ENCODE measurements around the gene B4GALNT4. TPM values are rescaled to one million over a fixed set of nuclear protein-coding genes. Genes with fewer than 3 reads are reported as not detected.

Gene B4GALNT4
- total RNA-seq, 1 donor from 2014 or later: 64.6 TPM

DNA sequence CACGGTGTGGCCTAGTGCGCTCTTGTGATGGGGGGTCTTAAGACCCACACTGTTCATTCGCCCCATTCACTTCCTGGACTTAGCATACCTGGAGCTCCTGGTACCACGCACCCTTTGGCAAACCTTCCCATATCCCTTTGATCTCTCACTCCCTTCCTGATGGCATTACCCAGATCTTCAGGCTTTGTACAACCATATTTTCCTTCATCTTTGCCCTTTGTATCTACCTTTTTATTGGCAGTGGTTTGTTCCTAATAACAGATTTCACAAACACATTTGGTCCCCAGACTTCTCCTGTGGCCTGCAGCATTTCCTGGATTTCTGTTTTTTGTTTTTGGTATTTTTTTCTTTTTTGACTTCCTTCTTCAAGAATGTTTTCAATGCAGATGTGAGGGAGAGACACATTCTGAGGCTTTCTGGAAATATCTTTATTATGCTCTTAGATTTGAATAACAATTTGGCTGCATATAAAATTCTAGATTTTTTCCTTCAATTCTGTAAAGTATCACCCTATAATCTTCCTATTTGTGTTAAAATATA is 32.6 kb upstream of the B4GALNT4 start:
- Mint-ChIP-seq H3K9me3 (ENCODE audit: unreplicated experiment) (no peaks in the 10 kb centered on the region), H3K4me1 (ENCODE audit: low read depth, unreplicated experiment) (peaks cover 19% of the 10 kb centered on the region), H3K27ac (ENCODE audit: unreplicated experiment) (no peak overlapping the region), H3K27me3 (ENCODE audit: low read depth, unreplicated experiment) (peaks cover 2% of the 10 kb centered on the region), H3K4me3 (ENCODE audit: unreplicated experiment) (peak overlapping the region; percentile 22), H3K36me3 (ENCODE audit: low read depth, unreplicated experiment) (no peaks in the 10 kb centered on the region)
- H3K9ac ChIP-seq (ENCODE audit: low read length): no peak overlapping the region
- no peak for TF ChIP-seq EZH2 (IDR thresholded peaks at IDR 0.05; ENCODE audit: insufficient read depth, low read length)
- TF ChIP-seq, protein P1, sequence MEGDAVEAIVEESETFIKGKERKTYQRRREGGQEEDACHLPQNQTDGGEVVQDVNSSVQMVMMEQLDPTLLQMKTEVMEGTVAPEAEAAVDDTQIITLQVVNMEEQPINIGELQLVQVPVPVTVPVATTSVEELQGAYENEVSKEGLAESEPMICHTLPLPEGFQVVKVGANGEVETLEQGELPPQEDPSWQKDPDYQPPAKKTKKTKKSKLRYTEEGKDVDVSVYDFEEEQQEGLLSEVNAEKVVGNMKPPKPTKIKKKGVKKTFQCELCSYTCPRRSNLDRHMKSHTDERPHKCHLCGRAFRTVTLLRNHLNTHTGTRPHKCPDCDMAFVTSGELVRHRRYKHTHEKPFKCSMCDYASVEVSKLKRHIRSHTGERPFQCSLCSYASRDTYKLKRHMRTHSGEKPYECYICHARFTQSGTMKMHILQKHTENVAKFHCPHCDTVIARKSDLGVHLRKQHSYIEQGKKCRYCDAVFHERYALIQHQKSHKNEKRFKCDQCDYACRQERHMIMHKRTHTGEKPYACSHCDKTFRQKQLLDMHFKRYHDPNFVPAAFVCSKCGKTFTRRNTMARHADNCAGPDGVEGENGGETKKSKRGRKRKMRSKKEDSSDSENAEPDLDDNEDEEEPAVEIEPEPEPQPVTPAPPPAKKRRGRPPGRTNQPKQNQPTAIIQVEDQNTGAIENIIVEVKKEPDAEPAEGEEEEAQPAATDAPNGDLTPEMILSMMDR (IDR thresholded peaks at IDR 0.05; ENCODE audit: insufficient read depth, low read depth, low read length): no peak
- no peak overlapping the region for H3K4me3 ChIP-seq (ENCODE audit: insufficient read depth, low read depth, low read length)
- H3K36me3 ChIP-seq (ENCODE audit: insufficient read depth, low read length): no peaks in the 10 kb centered on the region
- peaks cover 6% of the 10 kb centered on the region for H3K4me1 ChIP-seq (ENCODE audit: insufficient read depth, low read length)
- no peak overlapping the region for H2AFZ ChIP-seq (ENCODE audit: low read depth, low read length)
- no peak overlapping the region for H3K4me2 ChIP-seq (ENCODE audit: low read length)
- no peaks in the 10 kb centered on the region for H3K27me3 ChIP-seq (ENCODE audit: insufficient read depth, low read length)
- H3K79me2 ChIP-seq (ENCODE audit: insufficient read depth, low read length): no peaks in the 10 kb centered on the region
- H4K20me1 ChIP-seq (ENCODE audit: insufficient read depth, low read length): no peaks in the 10 kb centered on the region
- no peak for FAIRE-seq
- no peak overlapping the region for H3K27ac ChIP-seq (ENCODE audit: low read depth, low read length)
- no peak for DNase-seq (ENCODE audit: low read depth)
- no peaks in the 10 kb centered on the region for H3K9me3 ChIP-seq (ENCODE audit: insufficient read depth, low read depth, low read length)

DNA sequence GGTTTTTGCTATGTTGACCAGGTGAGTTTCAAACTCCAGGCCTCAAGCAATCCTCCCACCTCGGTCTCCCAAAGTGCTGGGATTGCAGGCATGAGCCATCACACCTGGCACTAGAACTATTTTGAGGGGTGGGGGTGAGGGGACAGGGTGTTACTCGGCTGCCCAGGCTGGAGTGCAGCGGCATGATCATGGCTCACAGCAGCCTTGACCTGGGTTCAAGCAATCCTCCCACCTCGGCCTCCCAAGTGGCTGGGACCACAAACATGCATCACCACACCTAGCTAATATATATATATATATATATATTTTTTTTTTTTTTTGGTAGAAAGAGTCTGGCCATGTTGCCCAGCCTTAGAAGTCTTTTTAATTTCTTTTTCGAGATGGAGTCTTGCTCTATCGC is 31.6 kb upstream of the B4GALNT4 start:
- no peak for DNase-seq (ENCODE audit: low read depth)
- Mint-ChIP-seq H3K27ac (ENCODE audit: unreplicated experiment) (no peak overlapping the region), H3K36me3 (ENCODE audit: low read depth, unreplicated experiment) (no peaks in the 10 kb centered on the region), H3K27me3 (ENCODE audit: low read depth, unreplicated experiment) (no peaks in the 10 kb centered on the region), H3K4me1 (ENCODE audit: low read depth, unreplicated experiment) (peaks cover 19% of the 10 kb centered on the region), H3K9me3 (ENCODE audit: unreplicated experiment) (no peaks in the 10 kb centered on the region), H3K4me3 (ENCODE audit: unreplicated experiment) (no peak overlapping the region)
- Histone ChIP-seq H3K36me3 (ENCODE audit: insufficient read depth, low read length) (no peaks in the 10 kb centered on the region), H3K9ac (ENCODE audit: low read length) (no peak overlapping the region), H3K27ac (ENCODE audit: low read depth, low read length) (no peak overlapping the region), H4K20me1 (ENCODE audit: insufficient read depth, low read length) (no peaks in the 10 kb centered on the region), H3K27me3 (ENCODE audit: insufficient read depth, low read length) (no peaks in the 10 kb centered on the region), H3K4me3 (ENCODE audit: insufficient read depth, low read depth, low read length) (no peak overlapping the region), H3K4me2 (ENCODE audit: low read length) (no peak overlapping the region), H3K9me3 (ENCODE audit: insufficient read depth, low read depth, low read length) (no peaks in the 10 kb centered on the region), H3K4me1 (ENCODE audit: insufficient read depth, low read length) (peaks cover 6% of the 10 kb centered on the region), H3K79me2 (ENCODE audit: insufficient read depth, low read length) (no peaks in the 10 kb centered on the region), H2AFZ (ENCODE audit: low read depth, low read length) (no peak overlapping the region)
- TF ChIP-seq, protein P1 (IDR thresholded peaks at IDR 0.05; ENCODE audit: insufficient read depth, low read depth, low read length): no peak
- no peak for TF ChIP-seq EZH2 (IDR thresholded peaks at IDR 0.05; ENCODE audit: insufficient read depth, low read length)
- no peak for FAIRE-seq

DNA sequence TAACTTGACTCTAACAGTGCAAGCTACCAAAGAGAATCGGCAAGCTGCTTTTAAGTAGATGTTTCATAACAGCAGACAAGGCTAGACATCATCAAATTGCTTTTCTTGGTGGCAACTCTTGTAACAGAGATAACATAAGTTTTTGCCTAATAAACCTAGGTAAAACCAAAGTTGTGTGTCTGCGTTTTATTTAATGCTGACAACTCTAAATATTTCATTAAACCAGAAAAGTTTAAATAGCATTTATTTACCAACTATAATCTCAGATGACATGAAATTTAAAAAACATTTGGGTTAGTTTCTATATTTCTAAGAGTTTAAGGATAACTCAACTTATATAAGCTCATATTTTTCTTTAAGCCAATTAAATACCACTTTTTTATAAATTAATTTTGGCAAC is 29.3 kb upstream of the B4GALNT4 start:
- H3K4me1 ChIP-seq (ENCODE audit: insufficient read depth, low read length): no peaks in the 10 kb centered on the region
- H3K9me3 ChIP-seq (ENCODE audit: insufficient read depth, low read depth, low read length): no peaks in the 10 kb centered on the region
- Mint-ChIP-seq H3K27me3 (ENCODE audit: low read depth, unreplicated experiment) (no peaks in the 10 kb centered on the region), H3K36me3 (ENCODE audit: low read depth, unreplicated experiment) (no peaks in the 10 kb centered on the region), H3K9me3 (ENCODE audit: unreplicated experiment) (peaks cover 1% of the 10 kb centered on the region), H3K27ac (ENCODE audit: unreplicated experiment) (no peak overlapping the region), H3K4me3 (ENCODE audit: unreplicated experiment) (no peak overlapping the region), H3K4me1 (ENCODE audit: low read depth, unreplicated experiment) (peaks cover 11% of the 10 kb centered on the region)
- H3K79me2 ChIP-seq (ENCODE audit: insufficient read depth, low read length): no peaks in the 10 kb centered on the region
- no peak overlapping the region for H3K9ac ChIP-seq (ENCODE audit: low read length)
- H3K27me3 ChIP-seq (ENCODE audit: insufficient read depth, low read length): no peaks in the 10 kb centered on the region
- DNase-seq (ENCODE audit: low read depth): no peak
- no peak for FAIRE-seq
- no peak overlapping the region for H3K27ac ChIP-seq (ENCODE audit: low read depth, low read length)
- H3K4me2 ChIP-seq (ENCODE audit: low read length): no peak overlapping the region
- no peak overlapping the region for H3K4me3 ChIP-seq (ENCODE audit: insufficient read depth, low read depth, low read length)
- H2AFZ ChIP-seq (ENCODE audit: low read depth, low read length): no peak overlapping the region
- TF ChIP-seq, protein P1 (IDR thresholded peaks at IDR 0.05; ENCODE audit: insufficient read depth, low read depth, low read length): no peak
- TF ChIP-seq EZH2 (IDR thresholded peaks at IDR 0.05; ENCODE audit: insufficient read depth, low read length): no peak
- H4K20me1 ChIP-seq (ENCODE audit: insufficient read depth, low read length): no peaks in the 10 kb centered on the region
- no peaks in the 10 kb centered on the region for H3K36me3 ChIP-seq (ENCODE audit: insufficient read depth, low read length)
